GM19239 (cell line): Measurements from ENCODE around the gene ZNF519.
"Not testable (repeated sequence)": the region's sequence is repeated elsewhere in the genome, so short reads cannot be mapped to it uniquely, and the experiment has no call there.

Source experiments
- DNase-seq: peaks from one replicate; pipeline ENCODE4 v3.0.0; 2011; ENCODE audit warnings: low spot score; ENCODE audit not compliant: insufficient read length
- FAIRE-seq: peaks from 2 replicates; lab custom pipeline; 2011; peaks lifted over from hg19 to GRCh38; lab: Jason Lieb, UNC

The ZNF519 gene

GRCh38 chr18:14149121-14149850, 17.1 kb upstream of the ZNF519 start:
- not testable (repeated sequence) for DNase-seq

GRCh38 chr18:14147935-14148865, 16.0 kb upstream of the ZNF519 start:
- FAIRE-seq, DNase-seq: not testable (repeated sequence)

More at GRCh38 chr18:14149121-14149850, 17.1 kb upstream of the ZNF519 start:
- FAIRE-seq, result not testable (repeated sequence)

- FAIRE-seq, DNase-seq: not testable (repeated sequence)
Measured at GRCh38 chr18:14146771-14147170, 14.5 kb upstream of the ZNF519 start.

GRCh38 chr18:14145581-14146338, 13.5 kb upstream of the ZNF519 start:
- FAIRE-seq, DNase-seq: not testable (repeated sequence)

- not testable (repeated sequence) for FAIRE-seq, DNase-seq
Measured at GRCh38 chr18:14145021-14145420, 12.8 kb upstream of the ZNF519 start.

- DNase-seq (no peak), FAIRE-seq (no peak)
Measured at GRCh38 chr18:14144628-14144895, 12.3 kb upstream of the ZNF519 start.

GRCh38 chr18:14143871-14144627, 11.8 kb upstream of the ZNF519 start:
- not testable (repeated sequence) for DNase-seq, FAIRE-seq

GRCh38 chr18:14143396-14143795, 11.2 kb upstream of the ZNF519 start:
- DNase-seq, FAIRE-seq: not testable (repeated sequence)

GRCh38 chr18:14142177-14142576, 9.9 kb upstream of the ZNF519 start:
- FAIRE-seq, DNase-seq: not testable (repeated sequence)

- not testable (repeated sequence) for DNase-seq, FAIRE-seq
Measured at GRCh38 chr18:14139583-14139982, 7.3 kb upstream of the ZNF519 start.

GRCh38 chr18:14137971-14138370, 5.7 kb upstream of the ZNF519 start:
- not testable (repeated sequence) for FAIRE-seq, DNase-seq

GRCh38 chr18:14131696-14132270, 452 bp downstream of the ZNF519 start:
- FAIRE-seq, result peak; percentile 21
- not testable (repeated sequence) for DNase-seq

GRCh38 chr18:14130804-14131203, 1.4 kb downstream of the ZNF519 start:
- DNase-seq, FAIRE-seq: not testable (repeated sequence)

GRCh38 chr18:14124689-14125088, 7.5 kb downstream of the ZNF519 start:
- FAIRE-seq, result no peak
- no peak for DNase-seq

- FAIRE-seq (peak; percentile 31), DNase-seq (no peak)
Measured at GRCh38 chr18:14122097-14122496, 10.1 kb downstream of the ZNF519 start.

- no peak for FAIRE-seq
- no peak for DNase-seq
Measured at GRCh38 chr18:14120926-14121325, 11.3 kb downstream of the ZNF519 start.

- no peak for DNase-seq
- no peak for FAIRE-seq
Measured at GRCh38 chr18:14117606-14118005, 14.6 kb downstream of the ZNF519 start.

GRCh38 chr18:14106906-14107305, 25.3 kb downstream of the ZNF519 start:
- no peak for DNase-seq

More at GRCh38 chr18:14106906-14107305, 25.3 kb downstream of the ZNF519 start:
- no peak for FAIRE-seq
